COR-L47 (cell line): ENCODE measurements around the gene ARMC6.

ENCODE experiments used
- DNase-seq: peaks from one replicate; lab custom pipeline; 2025; lab: John Stamatoyannopoulos, UW

Gene ARMC6

GRCh38 chr19:19033426-19034203 is at the start of gene ARMC6, which contains the start of gene SUGP2:
TSS of gene ARMC6 (plus strand) at chr19:19033603. CDS start at chr19:19034210, 607 bp downstream.
TSS of gene SUGP2 (minus strand) at chr19:19033517. CDS start at chr19:19031071, 2,446 bp downstream.
- DNase-seq: peak; percentile 88

DNA sequence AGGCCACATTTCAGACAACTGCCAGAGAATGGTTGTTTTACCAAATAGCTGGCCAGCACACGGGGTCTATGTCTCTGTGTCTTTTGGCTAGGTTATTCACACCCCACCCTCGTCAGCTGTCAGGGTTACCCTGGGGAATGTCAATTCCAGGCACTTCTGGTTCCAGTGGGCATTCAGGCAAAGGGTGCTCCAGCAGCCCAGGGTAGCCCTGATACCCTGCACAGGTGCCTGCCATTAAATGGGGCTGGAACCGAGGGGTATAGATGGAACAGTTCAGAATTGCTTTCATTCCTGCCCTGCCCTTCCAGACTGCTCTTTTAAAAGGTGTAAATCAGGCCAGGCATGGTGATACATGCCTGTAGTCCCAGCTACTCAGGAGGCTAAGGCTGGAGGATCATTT is 49.2 kb upstream of the ARMC6 start:
- no peak for DNase-seq

DNA sequence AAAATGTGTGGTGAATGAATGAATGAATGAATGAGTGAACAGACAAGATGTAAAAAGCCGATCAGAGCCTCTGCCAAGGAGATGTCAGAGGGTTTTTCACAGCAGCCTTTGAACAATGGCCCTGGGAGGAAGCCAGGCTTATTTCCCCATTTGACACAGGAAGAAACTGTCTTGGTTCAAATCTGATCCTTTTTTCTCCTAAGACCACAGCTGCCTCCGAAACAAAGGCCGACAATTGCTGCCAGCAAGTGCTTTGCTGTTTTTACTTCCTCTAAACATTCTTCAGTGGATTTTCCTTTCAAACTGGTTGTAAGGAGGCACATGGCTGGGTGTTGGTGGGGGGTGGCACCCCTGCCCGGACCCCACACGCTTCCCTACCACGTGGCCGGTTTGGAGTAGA is 48.1 kb upstream of the ARMC6 start:
- no peak for DNase-seq

- DNase-seq: no peak
Observed at GRCh38 chr19:18987456-18987855, 45.9 kb upstream of the ARMC6 start.

DNA sequence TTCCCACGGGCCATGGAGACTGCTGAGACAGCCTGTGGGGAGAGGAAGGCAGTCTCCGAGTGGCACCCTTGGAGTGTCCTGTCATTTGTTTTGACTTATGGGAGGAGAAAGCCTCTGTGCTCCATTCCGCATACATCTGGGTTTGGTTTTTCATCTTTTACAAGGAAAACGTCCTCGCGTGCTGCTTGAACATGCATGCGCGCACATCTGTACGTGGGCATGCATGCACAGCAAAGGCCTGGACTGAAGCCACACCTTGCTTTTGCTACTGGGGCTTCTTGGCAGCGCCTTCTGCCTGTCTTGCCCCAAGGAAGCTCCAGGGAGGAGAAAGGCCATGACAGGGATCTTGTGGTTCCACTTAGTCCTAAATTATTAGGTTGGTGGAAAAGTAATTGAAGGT is 44.1 kb upstream of the ARMC6 start:
- DNase-seq: no peak

DNA sequence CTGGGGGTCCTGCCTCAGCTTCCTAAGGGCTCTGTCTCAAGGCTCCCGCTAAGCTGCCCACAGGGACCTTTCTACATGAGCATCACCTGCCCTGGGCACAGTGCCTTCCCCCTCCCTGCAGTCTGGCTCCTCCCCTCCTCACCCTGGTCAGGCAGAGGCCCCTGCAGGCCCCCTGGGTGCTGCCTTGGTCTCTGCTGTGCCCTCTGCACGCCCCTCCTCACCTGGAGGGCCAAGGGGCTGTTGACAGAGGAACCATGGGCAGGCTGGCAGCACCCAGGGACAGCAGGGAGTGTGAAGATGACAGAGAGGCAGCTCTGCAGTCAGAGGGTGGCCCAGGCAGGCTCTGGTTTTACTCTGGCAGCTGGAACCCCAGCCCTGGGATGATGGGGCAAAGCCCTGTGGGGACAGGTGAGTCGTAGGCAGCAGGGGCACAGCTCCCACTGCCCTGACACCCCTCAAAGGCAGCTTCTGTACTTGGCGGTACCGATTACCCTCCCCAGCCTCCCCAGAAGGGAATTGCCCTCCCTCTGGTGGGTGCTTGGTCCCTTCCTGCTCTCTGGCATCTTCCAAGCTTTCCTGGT is 43.2 kb upstream of the ARMC6 start:
- DNase-seq: no peak

- DNase-seq: no peak
Observed at GRCh38 chr19:18991006-18991405, 42.4 kb upstream of the ARMC6 start.

GRCh38 chr19:18991468-18991867 is 41.9 kb upstream of the ARMC6 start:
- DNase-seq: no peak

DNA sequence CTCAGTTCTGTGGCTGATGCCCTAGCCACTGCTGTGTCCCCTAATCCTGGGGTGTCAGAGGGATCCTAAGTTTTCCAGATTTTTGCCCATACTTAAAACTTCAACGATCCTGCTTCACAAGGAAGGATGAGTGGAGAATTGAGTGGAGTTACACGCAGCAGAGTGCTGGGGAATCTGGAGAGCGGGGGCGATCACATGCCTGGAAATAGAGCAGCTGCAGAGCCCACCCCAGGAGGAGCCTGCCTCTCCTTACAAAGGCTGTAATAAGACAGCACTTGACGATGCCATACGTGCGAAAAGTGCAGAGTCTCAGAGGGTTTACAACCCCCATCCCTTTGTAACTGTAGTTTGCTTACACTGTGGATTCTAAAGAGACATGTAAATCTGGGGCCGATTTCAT is 40.7 kb upstream of the ARMC6 start:
- DNase-seq: no peak

DNA sequence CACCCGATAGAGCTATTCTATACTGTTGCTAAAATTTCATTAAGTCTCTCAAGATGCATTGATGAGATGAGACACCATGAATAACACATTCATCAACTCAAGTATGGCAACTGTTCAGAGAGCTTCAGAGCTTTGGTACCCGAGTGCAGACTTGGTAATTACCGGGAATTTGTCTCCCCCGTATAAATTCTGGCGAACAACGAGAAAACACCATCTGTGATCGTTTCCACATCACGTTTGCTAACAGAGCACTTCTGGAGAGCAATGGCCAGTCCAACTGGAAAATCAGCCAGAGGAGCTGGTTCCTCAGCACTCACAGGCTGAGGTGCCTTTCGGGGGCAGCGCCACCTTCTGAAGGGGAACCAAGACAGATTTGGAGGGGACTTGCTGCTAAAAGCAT is 40.3 kb upstream of the ARMC6 start:
- no peak for DNase-seq

GRCh38 chr19:18995804-18996241 is 37.6 kb upstream of the ARMC6 start:
- DNase-seq: no peak

GRCh38 chr19:18996351-18996750 is 37.1 kb upstream of the ARMC6 start:
- DNase-seq: no peak

DNA sequence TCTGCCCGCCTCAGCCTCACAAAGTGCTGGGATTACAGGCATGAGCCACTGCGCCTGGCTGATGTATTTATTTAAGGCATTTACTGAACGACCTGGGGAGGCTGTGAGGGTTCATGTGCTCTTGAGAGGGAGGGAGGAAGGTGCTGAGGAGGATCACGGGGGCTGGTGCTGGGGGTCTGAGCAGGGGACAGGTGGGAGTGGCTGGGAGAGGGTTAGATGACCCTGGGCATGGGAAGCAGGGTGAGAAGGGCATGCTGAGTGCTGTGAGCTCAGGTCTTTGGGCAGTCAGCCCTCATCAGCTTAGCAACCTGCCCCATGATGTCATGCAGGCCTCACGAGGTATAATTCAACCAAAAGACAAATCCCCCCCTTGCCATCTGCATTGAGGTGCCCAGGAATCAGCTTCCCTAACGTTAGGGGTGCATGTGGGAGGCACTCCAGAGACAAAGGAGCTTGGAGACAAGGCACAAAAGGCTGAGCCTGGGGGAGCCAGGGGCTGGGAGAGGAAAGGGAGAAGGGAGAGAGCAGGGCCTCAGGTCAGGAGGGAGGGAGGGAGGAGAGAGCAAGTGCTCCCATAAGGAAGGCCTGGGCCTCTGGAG is 36.5 kb upstream of the ARMC6 start:
- DNase-seq: no peak

DNA sequence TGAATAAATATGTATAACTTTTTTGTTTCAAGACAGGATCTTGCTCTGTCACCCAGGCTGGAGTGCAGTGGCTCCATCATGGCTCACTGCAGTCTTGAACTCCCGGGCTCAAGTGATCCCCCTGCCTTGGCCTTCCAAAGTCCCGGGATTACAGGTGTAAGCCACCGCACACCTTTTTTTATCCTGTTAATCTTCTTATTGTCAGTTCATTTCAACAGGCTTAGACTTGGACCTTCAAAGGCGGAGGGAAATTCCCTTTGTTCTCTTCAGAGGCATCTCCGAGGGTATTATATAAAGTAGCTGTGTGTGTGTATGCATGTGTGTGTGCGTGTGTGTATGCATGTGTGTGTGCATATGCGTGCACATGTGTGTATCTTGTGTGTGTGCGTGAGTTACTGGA is 35.1 kb upstream of the ARMC6 start:
- no peak for DNase-seq

DNA sequence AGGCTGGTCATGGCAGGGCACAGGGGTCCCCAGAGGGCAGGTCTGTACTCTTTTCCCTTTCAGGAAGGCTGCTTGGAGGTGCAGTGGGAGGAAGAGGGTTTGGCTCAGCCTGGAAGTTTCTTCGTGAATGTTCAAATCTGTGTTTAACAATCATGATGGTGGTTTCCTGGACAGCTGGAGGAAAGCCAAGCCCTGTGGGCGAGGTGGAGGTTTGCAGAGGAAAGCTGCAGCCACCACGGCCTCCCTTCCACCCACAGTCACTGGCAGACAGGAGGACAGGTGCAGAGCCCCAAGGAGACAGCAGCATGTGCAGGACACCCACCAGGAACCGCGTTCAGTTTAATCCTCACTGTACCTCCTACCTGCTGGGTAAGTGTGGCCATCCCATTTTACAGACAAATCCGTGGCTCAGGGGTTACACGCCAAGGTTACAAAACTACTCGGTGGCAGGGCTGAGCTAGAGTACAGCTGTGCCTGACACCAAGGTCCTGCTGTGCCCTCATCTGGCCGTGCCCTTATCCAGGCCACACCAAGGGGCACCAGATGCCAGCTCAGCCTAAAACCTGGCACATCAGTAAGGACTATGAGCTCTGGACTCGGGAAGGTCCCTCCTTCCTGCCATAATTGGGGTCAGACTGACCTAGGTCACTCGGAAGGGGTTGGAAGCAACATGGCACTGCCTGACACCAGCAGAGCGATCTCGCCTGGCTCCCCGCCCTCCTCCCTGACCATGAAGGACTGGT is 34.2 kb upstream of the ARMC6 start:
- peak; percentile 37 for DNase-seq

DNA sequence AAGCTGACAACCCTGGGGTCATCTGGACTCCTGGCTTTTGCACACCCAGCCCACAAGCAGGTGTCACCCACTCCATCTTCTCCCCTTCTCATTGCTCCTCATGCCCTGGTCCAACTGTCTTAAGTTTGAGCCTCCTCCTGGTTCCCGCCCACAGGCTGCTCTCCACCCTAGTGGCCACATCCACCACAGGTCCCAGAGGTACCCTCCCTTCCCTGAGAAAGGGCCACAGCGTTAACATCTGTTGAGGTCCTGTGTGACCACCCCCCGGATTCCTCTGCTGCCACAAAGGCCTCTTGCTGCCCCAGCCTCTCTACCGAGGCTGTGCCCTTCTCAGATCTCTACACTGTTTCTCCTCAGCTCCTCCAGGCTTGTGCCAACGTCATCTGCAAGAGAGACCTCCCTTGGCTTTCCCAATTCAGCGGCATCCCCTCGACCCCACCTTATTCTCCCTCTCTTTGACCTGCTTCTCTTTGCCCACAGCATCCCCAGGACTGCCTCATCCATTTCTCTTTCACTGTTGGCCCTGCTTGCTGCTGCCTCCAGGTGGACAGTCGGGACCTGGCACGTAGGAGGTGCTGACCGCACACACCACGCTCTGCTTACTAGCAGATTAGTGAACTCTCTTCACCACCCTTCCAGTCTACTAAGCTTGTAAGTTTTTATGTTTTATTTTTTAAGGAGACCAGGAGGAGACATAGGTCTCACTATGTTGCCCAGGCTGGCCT is 33.3 kb upstream of the ARMC6 start:
- no peak for DNase-seq

DNA sequence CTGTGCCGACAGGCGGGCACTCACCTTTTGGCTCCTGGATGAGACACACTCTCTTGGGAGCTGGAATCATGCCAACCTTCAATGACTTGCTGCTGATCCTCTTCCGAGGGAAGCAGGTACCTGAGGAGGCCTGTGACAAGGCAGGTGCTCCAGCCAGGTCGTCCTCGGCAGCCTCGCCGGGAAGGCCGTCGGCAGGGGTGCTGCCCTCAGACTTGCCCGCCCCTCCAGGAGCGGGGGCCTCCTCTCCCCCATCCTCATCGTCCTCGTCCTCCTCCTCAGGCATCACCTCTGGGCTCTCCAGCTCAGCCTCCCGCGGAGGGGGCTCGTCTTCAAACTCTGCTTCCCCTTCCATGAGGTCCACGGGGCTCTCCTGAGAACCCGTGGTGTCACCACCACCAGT is 29.3 kb upstream of the ARMC6 start:
- DNase-seq: no peak

- no peak for DNase-seq
Observed at GRCh38 chr19:19006213-19006612, 27.2 kb upstream of the ARMC6 start.

DNA sequence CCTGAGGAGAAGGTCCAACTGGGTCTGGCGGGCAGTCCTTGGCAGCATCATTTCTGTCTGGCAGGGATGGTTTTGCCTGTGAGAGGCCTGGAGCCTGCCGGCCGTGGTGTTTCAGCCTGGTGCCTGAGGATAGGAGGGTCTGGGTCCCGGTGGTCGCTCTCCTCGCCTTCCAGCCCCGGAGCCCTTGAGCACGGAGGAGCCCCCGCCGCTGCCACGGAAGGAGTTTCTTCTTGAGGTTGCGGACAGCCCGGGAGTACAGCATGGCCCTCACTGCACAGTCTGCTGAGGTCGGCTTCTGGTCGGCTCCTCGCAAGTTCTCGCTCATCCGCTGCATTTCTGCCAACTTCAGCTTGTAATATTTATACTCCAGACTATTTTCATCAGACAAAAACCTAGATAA is 23.5 kb upstream of the ARMC6 start:
- DNase-seq: no peak

DNA sequence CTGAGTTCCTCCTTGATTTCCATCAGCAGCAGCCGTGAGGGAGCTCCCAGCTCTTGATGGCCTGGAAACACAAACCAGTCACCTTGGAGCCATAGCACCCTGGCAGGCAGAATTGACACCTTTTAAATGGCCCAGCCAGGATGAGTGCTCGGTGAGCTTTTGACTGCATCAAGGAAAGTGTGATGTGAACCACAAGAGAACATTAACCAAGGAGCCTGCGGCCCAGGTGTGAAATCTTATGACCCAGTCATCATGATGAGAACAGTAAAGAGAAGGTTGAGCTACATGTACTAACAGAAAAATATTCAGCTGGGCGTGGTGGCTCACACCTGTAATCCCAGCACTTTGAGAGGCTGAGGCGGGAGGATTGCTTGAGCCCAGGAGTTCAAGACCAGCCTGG is 22.9 kb upstream of the ARMC6 start:
- no peak for DNase-seq

GRCh38 chr19:19021115-19021514 is 12.3 kb upstream of the ARMC6 start:
- no peak for DNase-seq

GRCh38 chr19:19022380-19022961 is 10.9 kb upstream of the ARMC6 start:
- no peak for DNase-seq
